NCI-H345 (cell line): ENCODE measurements around the gene SAP25.
"Not testable (repeated sequence)": the region's sequence is repeated elsewhere in the genome, so short reads cannot be mapped to it uniquely, and the experiment has no call there.

Experiments
- DNase-seq: peaks from one replicate; lab custom pipeline; 2025; lab: John Stamatoyannopoulos, UW

The SAP25 gene

GRCh38 chr7:100535982-100536381 lies 37.7 kb downstream of the SAP25 start:
- not testable (repeated sequence) for DNase-seq

GRCh38 chr7:100532165-100533022 lies 41.3 kb downstream of the SAP25 start:
- DNase-seq: no peak

GRCh38 chr7:100528108-100528866 lies 45.4 kb downstream of the SAP25 start:
- DNase-seq: not testable (repeated sequence)

- not testable (repeated sequence) for DNase-seq
Observed at GRCh38 chr7:100523192-100523591, 50.5 kb downstream of the SAP25 start.
